Esophagus muscularis mucosa (tissue), 4 donors: ENCODE data around the gene MRPL20. TPM values are rescaled to one million over a fixed set of nuclear protein-coding genes. Genes with fewer than 3 reads are reported as not detected.

Source experiments
- DNase-seq: peaks from one replicate; pipeline ENCODE4 v3.0.0-alpha.2; 2017; ENCODE audit errors: extremely low spot score
- H3K27ac ChIP-seq, 4 donors: fragments of 200-600 bp; sonication (generic); replicated peaks in 1 of 4; 1 replicate in 3 of 4; 2 replicates in 1 of 4; pipeline ENCODE4 v1.5.1; 2016 to 2019; ENCODE audit warnings: mild to moderate bottlenecking in 1 of 4
- H3K27me3 ChIP-seq, 4 donors: fragments of 200-600 bp; sonication (generic); one replicate each; pipeline versions ENCODE4 v1.5.1 to v1.6.0; 2016 to 2019
- H3K36me3 ChIP-seq, 4 donors: fragments of 200-600 bp; sonication (generic); one replicate each; pipeline ENCODE4 v1.5.1; 2016 to 2019
- H3K4me1 ChIP-seq, 4 donors: fragments of 200-600 bp; sonication (generic); one replicate each; pipeline ENCODE4 v1.5.1; 2016 to 2019
- H3K4me3 ChIP-seq, 4 donors: fragments of 200-600 bp; sonication (generic); 1 replicate in 2 of 4; 2 replicates in 2 of 4; pipeline ENCODE4 v1.5.1; 2016 to 2019; ENCODE audit warnings: mild to moderate bottlenecking in 4 of 4, moderate library complexity in 1 of 4
- H3K9me3 ChIP-seq, 4 donors: fragments of 200-600 bp; sonication (generic); 1 replicate in 3 of 4; 2 replicates in 1 of 4; pipeline ENCODE4 v1.5.1; 2016 to 2019
- EP300 ChIP-seq: sonication (generic); formaldehyde crosslinking; IDR thresholded peaks from one replicate; pipeline ENCODE4 v1.6.1; 2017; ENCODE audit warnings: antibody characterized with exemption
- POLR2A ChIP-seq: fragments of 450-650 bp; IDR thresholded peaks from one replicate; pipeline ENCODE4 v1.6.1; 2017; ENCODE audit warnings: antibody characterized with exemption, moderate library complexity, mild to moderate bottlenecking, low read depth
- POLR2AphosphoS5 ChIP-seq, 2 donors: sonication (generic); formaldehyde crosslinking; IDR thresholded peaks; one replicate each; pipeline ENCODE4 v1.6.1; 2017; ENCODE audit warnings: antibody characterized with exemption in 2 of 2
- WGBS: methylation state at CpG from one replicate; pipeline ENCODE4 v1.1.5; 2018; 5-methylcytosine and 5-hydroxymethylcytosine counted together
- intact Hi-C: fragments of 100-400 bp; cut with DNase I; formaldehyde crosslinking; loops from one replicate; pipeline ENCODE4 v1.15.1; 2023
- total RNA-seq, 4 donors: library from RNA; depleted of rRNA; stranded (reverse); fragments of >200 nt; gene quantifications; one replicate each; pipeline versions ENCODE4 v1.1.0 to v1.2.1, GENCODE V29; 2016
- TF ChIP-seq, protein P1 (sequence below), 3 experiments: fragments of 200-600 bp in 2 of 3; fragments of 450-650 bp in 1 of 3; sonication (generic) in 2 of 3; IDR thresholded peaks; one replicate each; pipeline ENCODE4 v1.5.1; 2017 to 2019; ENCODE audit warnings: antibody characterized with exemption in 3 of 3, mild to moderate bottlenecking in 2 of 3, moderate library complexity in 1 of 3

The MRPL20 gene
- total RNA-seq, 4 donors from 2014 or later: 144 to 175 (median 155) TPM

DNA sequence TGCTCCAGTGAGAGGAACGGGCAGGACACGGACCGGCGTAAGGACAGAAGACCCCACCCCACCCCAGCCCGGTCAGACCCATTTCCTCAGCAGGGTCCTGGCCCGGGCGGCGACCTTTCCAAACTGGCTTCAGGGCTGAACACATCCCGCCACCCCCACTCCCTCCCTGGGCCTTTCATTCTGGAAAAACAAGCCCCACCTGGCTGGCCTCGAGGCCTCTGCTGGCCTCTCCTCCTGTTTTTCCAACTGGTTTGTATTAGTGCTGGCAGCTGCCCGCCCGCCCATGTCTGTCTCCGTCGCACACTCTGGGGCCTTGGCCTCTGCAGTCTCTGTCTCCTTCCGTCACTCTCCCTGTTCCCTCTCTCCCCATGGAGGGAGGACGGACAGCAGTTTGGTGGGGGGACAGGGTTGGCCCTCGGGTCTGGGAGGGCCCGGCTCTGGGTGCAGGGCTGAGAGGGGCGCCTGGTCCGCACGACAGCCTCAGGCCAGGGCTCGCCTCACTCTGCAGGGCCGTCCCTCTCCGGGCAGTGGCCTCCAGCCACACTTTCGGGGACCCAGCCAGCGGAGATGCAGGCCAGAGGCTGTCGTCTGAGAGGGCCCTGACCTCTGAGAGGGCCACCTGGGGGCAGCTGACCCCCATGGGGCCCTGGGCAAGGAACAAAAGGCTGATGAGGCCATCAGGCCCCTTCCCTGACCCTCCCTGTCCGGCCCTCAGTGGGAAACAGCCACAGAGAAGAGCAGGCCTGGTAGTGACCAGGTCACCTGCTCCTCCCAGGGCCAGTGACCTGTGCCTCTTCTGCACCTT, 47.2 kb downstream of the MRPL20 start:
- peaks cover 20 to 75% (median 71%) of the 10 kb centered on the region in 4 donors for H3K4me1 ChIP-seq
- peaks cover 0 to 52% (median 11%) of the 10 kb centered on the region in 4 donors for H3K27me3 ChIP-seq
- H3K4me3 ChIP-seq: no peak overlapping the region
- H3K36me3 ChIP-seq: peaks cover 0 to 2% (median 0%) of the 10 kb centered on the region in 4 donors
- WGBS: 52% methylated on average over 16 of the region's 28 CpGs
- no peak for TF ChIP-seq POLR2A
- no peak for TF ChIP-seq EP300
- TF ChIP-seq, protein P1, sequence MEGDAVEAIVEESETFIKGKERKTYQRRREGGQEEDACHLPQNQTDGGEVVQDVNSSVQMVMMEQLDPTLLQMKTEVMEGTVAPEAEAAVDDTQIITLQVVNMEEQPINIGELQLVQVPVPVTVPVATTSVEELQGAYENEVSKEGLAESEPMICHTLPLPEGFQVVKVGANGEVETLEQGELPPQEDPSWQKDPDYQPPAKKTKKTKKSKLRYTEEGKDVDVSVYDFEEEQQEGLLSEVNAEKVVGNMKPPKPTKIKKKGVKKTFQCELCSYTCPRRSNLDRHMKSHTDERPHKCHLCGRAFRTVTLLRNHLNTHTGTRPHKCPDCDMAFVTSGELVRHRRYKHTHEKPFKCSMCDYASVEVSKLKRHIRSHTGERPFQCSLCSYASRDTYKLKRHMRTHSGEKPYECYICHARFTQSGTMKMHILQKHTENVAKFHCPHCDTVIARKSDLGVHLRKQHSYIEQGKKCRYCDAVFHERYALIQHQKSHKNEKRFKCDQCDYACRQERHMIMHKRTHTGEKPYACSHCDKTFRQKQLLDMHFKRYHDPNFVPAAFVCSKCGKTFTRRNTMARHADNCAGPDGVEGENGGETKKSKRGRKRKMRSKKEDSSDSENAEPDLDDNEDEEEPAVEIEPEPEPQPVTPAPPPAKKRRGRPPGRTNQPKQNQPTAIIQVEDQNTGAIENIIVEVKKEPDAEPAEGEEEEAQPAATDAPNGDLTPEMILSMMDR (IDR thresholded peaks at IDR 0.05): no peak
- TF ChIP-seq POLR2AphosphoS5 (IDR thresholded peaks at IDR 0.05): peak in 1 of 2 donors; percentile 14
- intact Hi-C loops: no loop called here
- peak overlapping the region; percentile 81 to 88 (median 84) for H3K27ac ChIP-seq
- DNase-seq: no peak
- H3K9me3 ChIP-seq: no peaks in the 10 kb centered on the region

DNA sequence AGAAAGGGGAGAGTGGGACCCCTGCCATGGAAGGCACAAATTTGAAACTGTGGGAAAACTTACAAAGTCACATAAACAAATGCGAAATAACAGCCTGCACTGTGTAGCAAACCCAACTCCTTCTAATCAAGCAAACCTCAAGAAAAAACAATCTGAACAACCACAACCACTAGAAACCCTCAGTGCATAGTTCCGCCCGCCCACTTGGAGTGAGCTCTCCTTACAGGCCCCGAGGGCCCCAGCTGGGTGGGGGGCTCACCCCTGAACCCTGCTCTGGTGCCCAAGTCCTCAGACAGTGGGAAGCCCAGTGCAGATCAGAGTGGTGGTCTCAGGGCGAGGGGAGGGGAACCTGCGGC, 47.8 kb downstream of the MRPL20 start:
- no peak for DNase-seq
- no peaks in the 10 kb centered on the region for H3K9me3 ChIP-seq
- H3K36me3 ChIP-seq: peaks cover 0 to 8% (median 3%) of the 10 kb centered on the region in 4 donors
- H3K4me3 ChIP-seq: peak overlapping the region in 1 of 4 donors; percentile 69
- peak overlapping the region; percentile 81 to 88 (median 84) for H3K27ac ChIP-seq
- H3K4me1 ChIP-seq: peaks cover 26 to 81% (median 77%) of the 10 kb centered on the region in 4 donors
- H3K27me3 ChIP-seq: peaks cover 0 to 58% (median 16%) of the 10 kb centered on the region in 4 donors
- TF ChIP-seq, protein P1 (IDR thresholded peaks at IDR 0.05): no peak
- no peak for TF ChIP-seq EP300
- no peak for TF ChIP-seq POLR2A
- no peak for TF ChIP-seq POLR2AphosphoS5 (IDR thresholded peaks at IDR 0.05)
- 69% methylated on average over 6 of the region's 6 CpGs for WGBS
- intact Hi-C loops: no loop called here

DNA sequence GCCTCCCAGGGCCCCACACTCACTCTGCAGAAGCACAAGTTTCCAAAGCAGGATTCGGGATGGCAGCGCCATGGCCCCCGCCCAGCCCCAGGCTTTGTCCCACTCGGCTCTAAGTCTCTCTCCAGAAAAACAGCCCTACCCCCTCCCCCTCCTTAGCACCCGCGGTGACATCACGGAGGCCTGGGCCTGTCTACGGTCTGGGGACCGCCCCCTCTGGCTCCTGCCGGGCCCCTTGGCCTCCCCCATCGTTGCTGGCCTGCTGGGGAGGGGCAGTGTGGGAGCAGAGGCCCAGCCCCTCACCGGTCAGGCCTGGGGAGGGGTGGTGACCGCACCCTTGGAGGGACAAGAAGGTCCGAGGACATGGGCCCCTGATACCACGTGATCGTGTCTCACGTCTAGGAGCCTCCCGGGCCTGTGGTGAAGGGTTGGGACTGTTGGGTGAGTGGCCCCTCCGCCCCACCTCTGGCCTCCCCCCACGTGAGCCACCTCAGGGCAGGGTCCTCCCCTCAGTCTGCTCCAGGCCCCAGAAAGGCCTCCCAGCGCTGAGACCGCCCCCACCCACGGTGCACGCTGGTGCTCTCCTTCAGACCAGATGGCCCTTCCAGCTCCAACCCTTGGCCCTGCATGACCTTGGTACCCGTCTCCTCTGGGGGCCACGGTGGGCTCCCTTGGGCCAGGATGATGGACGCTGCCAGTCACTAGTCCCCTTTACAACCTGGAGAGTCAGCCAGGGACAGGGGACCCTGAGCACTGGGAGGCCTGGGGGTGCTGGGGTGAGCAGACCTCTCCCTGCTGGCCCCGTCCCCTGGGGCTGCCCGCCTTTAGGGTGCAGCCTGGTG, 48.4 kb downstream of the MRPL20 start, which contains the start of gene MXRA8:
TSS of gene MXRA8 (minus strand) at position 123 of the 839 bp plus-strand sequence. CDS start at position 72, 51 bp downstream.
- H3K36me3 ChIP-seq: peaks cover 0 to 14% (median 6%) of the 10 kb centered on the region in 4 donors
- H3K27me3 ChIP-seq: peaks cover 0 to 64% (median 21%) of the 10 kb centered on the region in 4 donors
- H3K9me3 ChIP-seq: no peaks in the 10 kb centered on the region
- intact Hi-C loops: no loop called here
- H3K27ac ChIP-seq: peak within 1 kb of the TSS; percentile 81 to 88 (median 84)
- TF ChIP-seq, protein P1 (IDR thresholded peaks at IDR 0.05): no peak
- peak; percentile 42 to 71 for TF ChIP-seq POLR2AphosphoS5 (IDR thresholded peaks at IDR 0.05)
- WGBS: 16% methylated on average over 9 of the region's 29 CpGs
- H3K4me3 ChIP-seq: peak within 1 kb of the TSS; percentile 47 to 69 (median 57)
- no peak for DNase-seq
- H3K4me1 ChIP-seq: peaks cover 32 to 87% (median 83%) of the 10 kb centered on the region in 4 donors

DNA sequence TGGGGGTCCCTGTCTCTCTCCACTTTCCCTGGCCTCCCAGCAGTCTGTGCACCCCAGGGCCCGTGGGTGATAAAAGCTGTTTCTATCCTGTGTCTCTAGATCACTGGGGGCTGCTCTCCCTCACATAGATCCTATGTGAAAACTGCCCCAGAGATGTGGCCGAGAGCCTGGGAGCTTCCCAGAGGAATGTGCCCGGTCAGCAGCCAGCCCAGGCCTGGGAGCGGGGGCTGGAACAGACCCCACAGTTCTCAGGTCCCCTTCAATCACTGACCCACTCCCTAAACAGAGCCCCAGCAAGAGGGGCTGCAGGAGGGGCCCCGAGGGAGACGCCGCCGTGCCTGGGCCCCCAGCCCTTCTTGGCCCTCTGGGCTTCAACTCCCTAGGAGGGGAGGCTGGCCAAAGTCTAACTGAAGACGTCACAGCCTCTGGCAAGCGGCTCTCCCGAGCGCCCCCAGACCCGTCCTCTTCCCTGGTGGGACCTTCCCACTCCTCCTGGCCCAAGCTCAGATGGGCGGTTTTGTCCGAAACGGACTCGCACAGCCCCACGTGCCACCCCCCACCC, 49.1 kb downstream of the MRPL20 start:
- Histone ChIP-seq H3K27me3 (peaks cover 0 to 71% (median 25%) of the 10 kb centered on the region in 4 donors), H3K4me1 (peaks cover 39 to 94% (median 90%) of the 10 kb centered on the region in 4 donors), H3K27ac (peak overlapping the region; percentile 81 to 88 (median 84)), H3K4me3 (peak overlapping the region; percentile 47 to 69 (median 57)), H3K9me3 (no peaks in the 10 kb centered on the region), H3K36me3 (peaks cover 0 to 21% (median 7%) of the 10 kb centered on the region in 4 donors)
- 6% methylated on average over 7 of the region's 18 CpGs for WGBS
- intact Hi-C loops: no loop called here
- TF ChIP-seq EP300 (no peak), POLR2AphosphoS5 (IDR thresholded peaks at IDR 0.05) (no peak), POLR2A (no peak)
- TF ChIP-seq, protein P1 (IDR thresholded peaks at IDR 0.05): no peak
- DNase-seq: no peak
